Breast epithelium (tissue), 3 donors: ENCODE measurements around the gene CCDC180.

Source experiments
- CTCF ChIP-seq, 3 donors: fragments of 450-650 bp; IDR thresholded peaks; one replicate each; pipeline ENCODE4 v1.5.1; 2016 to 2017; ENCODE audit warnings: antibody characterized with exemption in 3 of 3, mild to moderate bottlenecking in 3 of 3, moderate library complexity in 3 of 3
- POLR2AphosphoS5 ChIP-seq, 3 donors: sonication (generic); formaldehyde crosslinking; IDR thresholded peaks; one replicate each; pipeline ENCODE4 v1.6.1; 2017; ENCODE audit warnings: antibody characterized with exemption in 3 of 3

GRCh38 chr9:97320080-97320642 lies 12.7 kb downstream of the CCDC180 start:
- no peak for TF ChIP-seq CTCF (IDR thresholded peaks at IDR 0.05)
- no peak for TF ChIP-seq POLR2AphosphoS5 (IDR thresholded peaks at IDR 0.05)
